Measurements from ENCODE around the gene EHMT1. TPM values are rescaled to one million over a fixed set of nuclear protein-coding genes. Genes with fewer than 3 reads are reported as not detected.

Gene EHMT1
- total and polyA plus RNA-seq, 8 donors, result 29.9 to 51.1 (median 32.6) TPM

GRCh38 chr9:137814436-137814835 is 195.6 kb downstream of the EHMT1 start:
- Histone ChIP-seq H3K27ac (no peak overlapping the region), H3K4me3 (no peak overlapping the region), H3K9me3 (no peaks in the 10 kb centered on the region), H3K27me3 (no peaks in the 10 kb centered on the region), H3K36me3 (peaks cover 7 to 44% (median 26%) of the 10 kb centered on the region in 3 donors), H3K4me1 (no peaks in the 10 kb centered on the region)
- DNase-seq (peak in 1 of 6 donors; percentile 34), FAIRE-seq (no peak), ATAC-seq (no peak)
- intact Hi-C loops (cut with DNase I), result no loop called here
- 97 to 98% methylated on average over 23 of the region's 23 CpGs for WGBS, 2 donors
- TF ChIP-seq CTCF (IDR thresholded peaks at IDR 0.05), result no peak

- TF ChIP-seq CTCF (IDR thresholded peaks at IDR 0.05), result no peak
- ATAC-seq (no peak), FAIRE-seq (no peak), DNase-seq (no peak)
- no peaks in the 10 kb centered on the region for H3K9me3 ChIP-seq
- peaks cover 7 to 43% (median 26%) of the 10 kb centered on the region in 3 donors for H3K36me3 ChIP-seq
- H3K27ac ChIP-seq, result no peak overlapping the region
- H3K4me1 ChIP-seq, result no peaks in the 10 kb centered on the region
- intact Hi-C loops (cut with DNase I), result no loop called here
- no peaks in the 10 kb centered on the region for H3K27me3 ChIP-seq
- no peak overlapping the region for H3K4me3 ChIP-seq
- WGBS, 2 donors, result 94 to 97% methylated on average over 11 of the region's 11 CpGs
Measured at GRCh38 chr9:137814841-137815240, 196.0 kb downstream of the EHMT1 start.

GRCh38 chr9:137815256-137816255 is 196.8 kb downstream of the EHMT1 start:
- ATAC-seq (no peak), DNase-seq (no peak), FAIRE-seq (no peak)
- TF ChIP-seq CTCF (IDR thresholded peaks at IDR 0.05), result no peak
- no peaks in the 10 kb centered on the region for H3K9me3 ChIP-seq
- 94 to 97% methylated on average over 30 of the region's 30 CpGs for WGBS, 2 donors
- no peak overlapping the region for H3K4me3 ChIP-seq
- no peaks in the 10 kb centered on the region for H3K4me1 ChIP-seq
- intact Hi-C loops (cut with DNase I), result no loop called here
- H3K27ac ChIP-seq, result no peak overlapping the region
- no peaks in the 10 kb centered on the region for H3K27me3 ChIP-seq
- peaks cover 9 to 48% (median 26%) of the 10 kb centered on the region in 3 donors for H3K36me3 ChIP-seq

GRCh38 chr9:137816531-137817235 is 197.9 kb downstream of the EHMT1 start:
- H3K4me1 ChIP-seq, result no peaks in the 10 kb centered on the region
- no peak for ATAC-seq

More at GRCh38 chr9:137816531-137817235, 197.9 kb downstream of the EHMT1 start:
- H3K36me3 ChIP-seq, result peaks cover 10 to 50% (median 26%) of the 10 kb centered on the region in 3 donors
- no peak overlapping the region for H3K27ac ChIP-seq
- intact Hi-C loops (cut with DNase I), result no loop called here
- FAIRE-seq, result no peak
- no peaks in the 10 kb centered on the region for H3K9me3 ChIP-seq
- DNase-seq, result no peak
- whole genome bisulfite sequencing, 2 donors, result 94 to 98% methylated on average over 22 of the region's 22 CpGs
- TF ChIP-seq CTCF (IDR thresholded peaks at IDR 0.05), result no peak
- H3K4me3 ChIP-seq, result no peak overlapping the region
- H3K27me3 ChIP-seq, result no peaks in the 10 kb centered on the region
